Nephron (organoid): ENCODE data around the gene L3MBTL4.

Experiments used
- H3K27ac Mint-ChIP-seq, 3 experiments: 2 replicates each; pipeline ENCODE4 v1.8.0; 2020; ENCODE audit warnings: mixed read lengths in 3 of 3, mild to moderate bottlenecking in 2 of 3, moderate library complexity in 1 of 3
- H3K27me3 Mint-ChIP-seq: 2 replicates; pipeline ENCODE4 v1.8.0; 2021; ENCODE audit warnings: low read depth, mild to moderate bottlenecking, moderate library complexity, mixed read lengths
- H3K36me3 Mint-ChIP-seq: 2 replicates; pipeline ENCODE4 v1.8.0; 2020; ENCODE audit warnings: low read depth, mixed read lengths
- H3K4me1 Mint-ChIP-seq: 2 replicates; pipeline ENCODE4 v1.8.0; 2020; ENCODE audit warnings: mixed read lengths
- H3K4me3 Mint-ChIP-seq, 3 experiments: 2 replicates each; pipeline ENCODE4 v1.8.0; 2020; ENCODE audit warnings: mild to moderate bottlenecking in 3 of 3, mixed read lengths in 3 of 3, moderate library complexity in 2 of 3
- H3K9me3 Mint-ChIP-seq: 2 replicates; pipeline ENCODE4 v1.8.0; 2020; ENCODE audit warnings: mixed read lengths
- CTCF ChIP-seq, 3 experiments: fragments of 200-600 bp; sonication (generic); IDR thresholded peaks; one replicate each; pipeline ENCODE4 v1.5.0; 2021; ENCODE audit warnings: antibody characterized with exemption in 3 of 3; ENCODE audit not compliant: unreplicated experiment in 3 of 3

L3MBTL4 gene

DNA sequence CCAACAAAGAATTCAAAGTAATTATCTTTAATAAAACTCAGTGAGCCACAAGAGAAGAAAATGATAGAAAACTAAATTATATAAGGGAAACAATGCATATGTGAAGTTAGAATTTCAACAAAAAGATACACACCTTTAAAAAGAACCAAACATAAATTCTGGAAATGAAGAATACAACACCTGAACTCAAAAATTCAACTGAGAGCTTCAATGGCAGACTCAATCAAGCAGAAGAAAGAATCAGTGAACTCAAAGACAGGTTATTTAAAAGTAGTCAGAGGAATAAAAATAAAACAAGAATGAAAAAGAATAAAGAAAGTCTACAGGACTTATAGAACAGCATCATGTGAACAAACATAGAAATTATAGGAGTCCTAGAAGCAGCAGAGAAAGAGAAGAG lies 73.4 kb downstream of the L3MBTL4 start:
- Mint-ChIP-seq H3K4me1 (no peaks in the 10 kb centered on the region), H3K27me3 (no peaks in the 10 kb centered on the region), H3K27ac (no peak overlapping the region), H3K36me3 (no peaks in the 10 kb centered on the region), H3K9me3 (peaks cover 29% of the 10 kb centered on the region), H3K4me3 (no peak overlapping the region)
- no peak for TF ChIP-seq CTCF (IDR thresholded peaks at IDR 0.05; ENCODE audit: unreplicated experiment in 3 of 3)

- no peak for TF ChIP-seq CTCF (IDR thresholded peaks at IDR 0.05; ENCODE audit: unreplicated experiment in 3 of 3)
- no peak overlapping the region for H3K4me3 Mint-ChIP-seq
- no peaks in the 10 kb centered on the region for H3K27me3 Mint-ChIP-seq
- H3K4me1 Mint-ChIP-seq, result no peaks in the 10 kb centered on the region
- no peak overlapping the region for H3K27ac Mint-ChIP-seq
- no peaks in the 10 kb centered on the region for H3K36me3 Mint-ChIP-seq
- peaks cover 29% of the 10 kb centered on the region for H3K9me3 Mint-ChIP-seq
Observed at GRCh38 chr18:6340121-6340520, 74.6 kb downstream of the L3MBTL4 start.

DNA sequence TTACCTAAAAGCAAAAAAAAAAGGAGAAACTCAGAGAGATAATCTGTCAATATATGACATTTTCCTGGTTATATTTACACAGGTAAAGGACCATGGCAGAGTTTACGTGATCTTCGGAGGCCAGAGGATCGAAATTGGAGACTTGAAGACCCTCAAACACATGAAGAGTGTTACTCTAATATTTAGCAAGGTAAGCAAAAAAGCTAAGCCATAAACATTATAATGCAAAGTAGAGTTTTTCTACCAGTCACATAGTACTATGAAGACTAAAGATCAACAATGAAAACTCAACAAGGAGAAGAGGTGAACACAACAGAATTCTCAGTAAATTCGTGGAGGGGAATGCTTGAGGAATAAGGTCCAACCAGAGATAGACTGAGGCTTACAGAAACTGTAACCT lies 78.5 kb downstream of the L3MBTL4 start:
- Mint-ChIP-seq H3K9me3 (peaks cover 7% of the 10 kb centered on the region), H3K36me3 (no peaks in the 10 kb centered on the region), H3K4me1 (no peaks in the 10 kb centered on the region), H3K4me3 (no peak overlapping the region), H3K27me3 (no peaks in the 10 kb centered on the region), H3K27ac (no peak overlapping the region)
- no peak for TF ChIP-seq CTCF (IDR thresholded peaks at IDR 0.05; ENCODE audit: unreplicated experiment in 3 of 3)

GRCh38 chr18:6333981-6334380 lies 80.7 kb downstream of the L3MBTL4 start:
- Mint-ChIP-seq H3K9me3 (peaks cover 3% of the 10 kb centered on the region), H3K27me3 (no peaks in the 10 kb centered on the region), H3K4me1 (no peaks in the 10 kb centered on the region), H3K36me3 (no peaks in the 10 kb centered on the region), H3K27ac (no peak overlapping the region), H3K4me3 (no peak overlapping the region)
- TF ChIP-seq CTCF (IDR thresholded peaks at IDR 0.05; ENCODE audit: unreplicated experiment in 3 of 3), result no peak

- Mint-ChIP-seq H3K4me1 (no peaks in the 10 kb centered on the region), H3K27ac (no peak overlapping the region), H3K9me3 (peaks cover 3% of the 10 kb centered on the region), H3K27me3 (no peaks in the 10 kb centered on the region), H3K36me3 (no peaks in the 10 kb centered on the region), H3K4me3 (no peak overlapping the region)
- TF ChIP-seq CTCF (IDR thresholded peaks at IDR 0.05; ENCODE audit: unreplicated experiment in 3 of 3), result no peak
Observed at GRCh38 chr18:6331872-6332271, 82.8 kb downstream of the L3MBTL4 start.

GRCh38 chr18:6330786-6331185 lies 83.9 kb downstream of the L3MBTL4 start:
- H3K9me3 Mint-ChIP-seq, result peaks cover 3% of the 10 kb centered on the region
- H3K4me1 Mint-ChIP-seq, result no peaks in the 10 kb centered on the region
- no peak overlapping the region for H3K4me3 Mint-ChIP-seq
- no peaks in the 10 kb centered on the region for H3K36me3 Mint-ChIP-seq
- no peak overlapping the region for H3K27ac Mint-ChIP-seq
- TF ChIP-seq CTCF (IDR thresholded peaks at IDR 0.05; ENCODE audit: unreplicated experiment in 3 of 3), result no peak
- H3K27me3 Mint-ChIP-seq, result no peaks in the 10 kb centered on the region
